ENCODE measurements around the gene USP2.

DNA sequence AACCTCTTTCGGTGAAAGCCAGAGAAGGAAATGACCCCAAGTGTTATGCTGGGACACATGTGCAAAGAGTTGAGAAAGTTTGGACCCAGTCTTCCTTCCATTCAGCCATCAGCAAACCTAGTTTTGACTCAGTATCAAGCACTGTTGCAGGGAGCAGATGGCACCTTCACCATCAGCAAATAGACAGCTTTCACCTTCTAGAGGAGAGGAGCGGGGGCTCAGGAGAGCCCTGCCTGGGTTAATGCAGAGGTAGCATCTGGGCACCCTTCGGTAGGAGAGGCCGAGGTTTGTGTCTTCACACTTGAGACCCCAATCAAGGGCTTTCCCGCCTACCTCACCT, 18.8 kb downstream of the USP2 start:
- TF ChIP-seq ELF4 (IDR thresholded peaks at IDR 0.05): no peak
- TF ChIP-seq CTBP1 (IDR thresholded peaks at IDR 0.05; ENCODE audit: borderline replicate concordance): no peak
- TF ChIP-seq SP1 (IDR thresholded peaks at IDR 0.05): no peak
- no peak; the same call in 1 of the 2 replicates for TF ChIP-seq L3MBTL2 (conservative IDR thresholded peaks at IDR 0.05)
